ENCODE measurements around the gene KCTD17.
"Not testable (repeated sequence)": the region's sequence is repeated elsewhere in the genome, so short reads cannot be mapped to it uniquely, and the experiment has no call there.

KCTD17 gene

DNA sequence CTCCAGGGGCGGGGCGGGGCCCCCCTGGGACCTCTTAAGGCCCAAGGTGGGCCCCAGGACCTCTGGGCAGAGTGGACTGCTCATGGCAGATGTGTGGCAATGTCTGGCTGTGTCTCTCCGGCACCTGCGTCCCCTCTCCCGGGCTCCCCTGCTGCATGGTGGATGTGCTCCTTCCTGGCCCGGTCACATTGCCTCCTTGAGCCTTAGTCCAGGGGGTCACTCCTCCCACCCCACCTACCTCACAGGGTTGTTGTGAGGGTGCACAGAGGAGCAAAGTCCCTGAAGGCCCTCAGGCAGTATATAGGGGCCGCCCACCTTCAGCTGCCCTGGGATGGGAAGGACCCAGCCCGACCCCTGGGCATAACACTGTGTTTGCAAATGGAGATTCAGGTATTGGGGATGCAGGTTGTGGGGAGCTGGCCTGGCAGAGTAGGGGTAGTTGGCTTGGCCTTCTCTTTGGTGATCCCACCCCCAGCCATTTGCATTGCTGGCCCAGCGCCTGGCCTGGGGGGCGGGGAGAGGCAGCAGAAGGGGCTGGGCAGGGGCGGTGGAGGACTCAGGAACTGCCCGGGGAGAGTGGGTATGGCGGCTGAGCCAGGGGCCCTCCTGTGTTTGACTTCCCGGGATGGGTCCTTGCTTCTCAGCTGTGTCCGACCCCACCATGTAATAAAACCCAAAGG is 11.3 kb downstream of the KCTD17 start:
- no peak for DNase-seq

GRCh38 chr22:37063431-37064420 is 12.2 kb downstream of the KCTD17 start:
- DNase-seq: no peak

DNA sequence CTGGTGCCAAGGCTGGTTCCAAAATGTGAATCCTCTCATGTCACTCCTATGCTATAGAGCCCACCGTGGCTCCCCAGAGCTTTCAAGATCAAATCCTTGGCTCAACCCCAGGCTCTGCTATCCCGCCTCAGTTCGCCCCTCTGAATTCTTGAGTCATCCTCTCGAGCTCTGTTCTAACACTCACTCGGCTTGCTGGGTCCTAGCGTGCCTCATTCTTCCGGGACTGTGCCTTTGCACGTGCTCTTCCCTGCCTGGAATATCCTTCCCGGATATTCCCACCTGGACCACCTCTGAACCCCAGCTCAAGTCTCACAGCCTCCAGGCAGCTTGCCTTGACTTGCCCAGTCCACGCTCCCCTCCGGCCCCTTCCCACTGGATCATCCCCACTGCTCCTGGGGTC is 13.0 kb downstream of the KCTD17 start:
- no peak for DNase-seq

DNA sequence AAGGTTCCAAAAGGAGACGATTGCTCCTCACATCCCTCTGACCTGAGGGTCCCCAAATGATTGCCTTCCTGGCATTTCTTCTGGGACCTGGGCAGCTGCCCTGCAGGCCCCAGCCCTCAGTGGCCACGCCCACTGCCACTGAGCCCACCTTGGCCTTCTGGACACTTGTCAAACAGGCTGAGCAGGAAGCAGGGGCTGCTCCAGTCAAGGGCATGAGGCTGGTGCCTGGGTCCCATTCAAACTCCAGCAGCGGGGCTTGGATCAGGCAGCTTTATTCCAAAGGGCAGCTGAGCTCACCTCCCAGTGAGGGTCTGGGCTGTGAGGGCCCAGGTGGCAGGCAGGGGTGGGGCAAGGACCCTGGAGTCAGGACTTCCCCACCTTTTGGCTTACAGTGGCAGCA is 13.6 kb downstream of the KCTD17 start:
- DNase-seq: no peak

DNA sequence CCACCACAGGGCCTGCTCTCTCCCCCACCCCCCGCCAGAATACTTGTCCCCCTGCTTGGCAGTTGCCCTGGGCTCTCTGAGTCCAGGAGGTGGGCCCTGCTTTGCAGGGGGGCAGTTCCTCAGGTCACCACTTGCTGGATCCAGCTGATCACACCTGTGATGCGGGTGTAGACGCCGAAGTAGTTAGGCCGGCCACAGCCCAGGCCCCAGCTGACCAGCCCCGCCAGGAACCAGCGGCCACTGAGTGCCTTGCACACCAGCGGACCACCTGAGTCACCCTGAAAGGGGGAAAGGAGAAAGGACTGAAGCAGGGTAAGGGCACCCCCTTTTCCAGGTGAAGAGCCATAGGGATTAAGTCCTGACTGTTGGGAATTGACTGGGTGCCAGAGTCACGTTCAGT is 14.4 kb downstream of the KCTD17 start:
- no peak for DNase-seq

- DNase-seq: no peak
Observed at GRCh38 chr22:37067428-37067827, 15.9 kb downstream of the KCTD17 start.

GRCh38 chr22:37068859-37069258 is 17.3 kb downstream of the KCTD17 start:
- no peak for DNase-seq

- DNase-seq: no peak
Observed at GRCh38 chr22:37069319-37069718, 17.8 kb downstream of the KCTD17 start.

DNA sequence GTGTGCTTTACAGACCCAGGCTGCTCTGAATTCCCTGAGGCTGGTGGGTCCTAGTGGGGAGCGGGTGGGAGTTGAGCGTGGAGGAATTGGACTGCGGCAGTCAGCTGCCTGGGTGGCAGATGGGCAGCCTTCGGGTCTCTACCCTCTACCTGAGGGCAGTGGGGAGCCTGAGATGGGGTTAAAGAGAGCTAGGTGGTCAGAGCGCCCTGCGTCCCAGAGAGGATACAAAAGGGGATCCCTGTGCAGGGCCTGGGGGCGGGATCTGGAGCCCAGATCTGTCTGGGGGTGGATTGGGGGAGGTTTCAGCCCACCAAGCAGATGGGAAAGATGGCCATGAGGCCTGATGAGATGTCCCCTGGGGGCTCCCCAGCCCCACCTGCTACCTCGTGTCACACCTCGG is 18.2 kb downstream of the KCTD17 start:
- DNase-seq: no peak

- DNase-seq: no peak
Observed at GRCh38 chr22:37070334-37070733, 18.8 kb downstream of the KCTD17 start.

DNA sequence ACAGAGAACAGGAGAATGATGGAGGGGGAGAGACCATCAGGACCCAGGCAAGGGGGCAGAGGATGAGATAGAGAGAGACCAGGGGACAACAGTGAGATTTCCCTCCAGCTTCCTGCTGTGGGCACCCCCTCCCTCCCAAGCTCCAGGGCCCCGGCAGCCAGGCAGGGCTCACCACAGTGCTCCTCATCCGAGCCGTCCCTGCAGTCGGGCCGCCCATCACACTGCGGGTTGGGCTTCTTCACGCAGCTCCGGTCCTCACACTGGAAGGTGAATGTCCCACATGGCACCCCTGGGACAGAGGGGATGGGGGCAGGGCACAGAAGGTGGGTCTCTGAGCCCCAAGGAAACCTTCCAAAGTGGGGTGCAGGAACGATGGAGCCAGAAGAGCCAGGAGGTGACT is 19.2 kb downstream of the KCTD17 start:
- DNase-seq: no peak

- not testable (repeated sequence) for DNase-seq
Observed at GRCh38 chr22:37071850-37072592, 20.5 kb downstream of the KCTD17 start.

- DNase-seq: no peak
Observed at GRCh38 chr22:37072673-37073072, 21.1 kb downstream of the KCTD17 start.

DNA sequence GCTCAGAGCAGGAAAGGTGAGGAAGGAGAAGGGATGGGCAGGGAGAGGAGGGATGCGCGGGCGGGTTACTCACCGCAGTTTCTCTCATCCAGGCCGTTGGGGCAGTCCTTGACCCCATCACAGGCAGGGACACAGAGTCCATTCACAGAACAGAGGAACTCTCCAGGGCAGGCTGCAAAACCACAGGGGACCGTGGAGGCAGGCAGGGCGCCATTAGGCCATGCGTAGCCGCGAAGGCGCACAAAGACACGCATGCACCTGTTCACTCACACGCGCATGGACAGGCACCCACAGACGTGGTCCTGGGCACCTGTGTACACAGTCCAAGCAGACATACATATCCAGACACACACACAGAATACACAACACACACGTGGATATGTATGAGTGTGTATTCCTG is 23.0 kb downstream of the KCTD17 start:
- no peak for DNase-seq

DNA sequence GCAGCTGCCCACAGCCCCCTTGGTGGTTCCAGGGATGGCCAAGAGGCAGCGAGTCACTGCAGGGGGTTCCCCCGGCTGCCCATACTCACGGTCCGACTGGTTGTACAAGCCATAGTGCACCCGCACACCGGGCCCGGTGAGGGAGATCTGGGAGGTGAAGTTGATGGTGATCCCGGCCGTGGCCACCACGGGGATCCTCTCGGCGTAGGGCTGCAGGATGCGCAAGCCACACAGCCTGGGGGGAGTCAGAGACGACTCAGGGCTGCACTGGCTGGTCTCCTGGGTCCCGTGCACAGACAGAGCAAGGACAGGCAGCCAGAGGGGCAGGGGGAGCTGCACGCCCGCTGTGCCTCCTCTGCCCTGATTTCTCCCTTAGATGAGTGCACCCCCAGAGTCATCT is 23.5 kb downstream of the KCTD17 start:
- no peak for DNase-seq

DNA sequence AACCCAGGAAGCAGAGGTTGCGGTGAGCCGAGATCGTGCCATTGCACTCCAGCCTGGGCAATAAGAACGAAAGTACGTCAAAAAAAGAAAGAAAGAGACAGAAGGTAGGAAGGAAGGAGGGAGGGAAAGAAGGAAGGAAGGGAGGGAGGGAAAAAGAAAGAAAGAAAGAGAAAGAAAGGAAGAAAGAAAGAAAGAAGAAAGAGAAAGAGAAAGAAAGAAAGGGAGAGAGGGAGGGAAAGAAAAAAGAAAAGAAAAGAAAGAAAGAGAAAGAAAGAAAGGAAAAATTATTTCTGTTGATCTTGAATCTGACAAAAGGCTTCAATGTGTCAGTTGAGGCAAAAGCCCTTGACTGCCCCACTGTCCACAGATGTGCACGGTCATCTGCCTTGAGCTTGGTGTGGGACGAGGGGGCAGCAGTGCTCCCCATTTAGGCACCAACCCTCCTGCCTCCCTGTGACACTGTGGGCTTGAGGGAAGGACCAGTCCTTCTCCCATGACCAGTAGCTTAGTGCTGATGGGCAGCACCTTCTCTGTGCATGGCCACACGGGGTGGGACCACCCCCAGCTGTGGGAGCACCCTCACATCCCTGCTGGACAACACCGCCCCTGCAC is 24.4 kb downstream of the KCTD17 start:
- DNase-seq: no peak

DNA sequence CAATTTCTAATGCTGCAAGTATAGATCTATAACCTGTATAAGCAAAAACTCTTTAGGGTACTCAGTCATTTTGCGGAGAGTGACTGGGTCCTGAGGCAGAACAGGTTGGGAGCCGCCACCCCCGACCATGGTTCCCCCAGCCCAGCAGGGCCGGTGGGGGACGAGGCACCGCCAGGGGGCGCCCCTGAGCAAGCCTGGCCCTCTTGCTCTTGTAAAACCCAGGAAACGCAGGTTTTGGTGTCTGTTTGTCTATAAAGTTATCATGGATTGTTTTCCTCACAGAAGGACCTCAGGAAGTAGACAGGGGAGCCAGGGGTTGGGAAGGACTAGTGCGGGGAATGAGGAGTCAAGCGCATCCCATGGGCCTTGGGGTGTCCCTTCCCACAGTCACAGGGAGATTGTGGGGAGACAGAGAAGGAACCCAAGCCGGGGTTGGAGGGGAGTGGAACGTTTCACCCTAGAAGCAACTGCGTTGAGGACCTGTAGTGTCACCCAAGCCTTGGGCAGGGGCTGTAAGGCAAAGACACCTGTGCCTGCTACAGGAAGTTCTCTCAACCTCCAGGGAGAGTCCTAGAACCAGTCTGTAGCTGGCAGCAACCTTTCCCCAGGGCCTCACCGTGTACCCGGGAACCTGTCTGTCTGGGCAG is 26.4 kb downstream of the KCTD17 start:
- peak; percentile 50 for DNase-seq

DNA sequence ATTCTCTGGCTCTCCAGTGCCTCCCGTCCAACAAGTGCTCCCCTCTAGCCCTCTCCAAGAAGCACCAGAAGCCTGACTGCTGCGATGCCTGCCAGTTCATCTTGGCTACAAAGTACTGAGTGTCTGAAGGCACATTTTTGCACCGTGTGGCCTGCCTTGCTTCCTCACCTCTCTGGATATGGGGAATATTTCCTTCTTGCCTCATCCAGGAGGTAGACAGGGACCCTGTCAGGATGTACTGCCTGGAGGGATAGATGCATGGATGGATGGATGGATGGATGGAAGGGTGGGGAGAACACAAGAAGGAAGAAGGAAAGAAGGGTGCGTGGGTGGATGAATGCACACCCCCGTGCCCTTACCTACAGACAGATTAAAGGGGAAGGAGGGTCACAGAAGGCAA is 27.6 kb downstream of the KCTD17 start:
- no peak for DNase-seq

DNA sequence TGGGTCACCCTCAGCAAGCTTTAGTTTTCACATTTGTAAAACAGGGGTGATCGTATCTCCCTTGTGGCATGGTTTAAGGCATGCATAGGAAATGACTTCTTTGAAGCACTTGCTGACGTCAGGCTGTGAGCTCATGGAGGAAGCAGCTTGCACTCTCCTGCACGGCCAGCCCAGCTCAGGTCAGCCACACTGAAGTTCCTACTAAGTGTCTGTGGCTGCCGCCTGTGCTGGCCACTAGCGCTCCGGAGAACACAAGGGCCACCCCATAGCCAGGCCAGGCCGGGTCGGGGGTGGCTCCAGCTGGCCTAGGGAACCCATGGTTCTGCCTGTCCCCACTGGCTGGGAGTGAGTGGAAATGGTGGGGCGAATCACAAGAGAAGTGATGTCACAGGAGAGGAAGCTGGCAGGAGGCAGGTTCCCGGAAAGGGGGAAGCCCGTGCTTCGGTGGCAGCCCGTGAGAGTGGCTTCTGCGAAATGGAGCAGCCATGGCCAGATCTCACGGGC is 28.2 kb downstream of the KCTD17 start:
- DNase-seq: no peak

DNA sequence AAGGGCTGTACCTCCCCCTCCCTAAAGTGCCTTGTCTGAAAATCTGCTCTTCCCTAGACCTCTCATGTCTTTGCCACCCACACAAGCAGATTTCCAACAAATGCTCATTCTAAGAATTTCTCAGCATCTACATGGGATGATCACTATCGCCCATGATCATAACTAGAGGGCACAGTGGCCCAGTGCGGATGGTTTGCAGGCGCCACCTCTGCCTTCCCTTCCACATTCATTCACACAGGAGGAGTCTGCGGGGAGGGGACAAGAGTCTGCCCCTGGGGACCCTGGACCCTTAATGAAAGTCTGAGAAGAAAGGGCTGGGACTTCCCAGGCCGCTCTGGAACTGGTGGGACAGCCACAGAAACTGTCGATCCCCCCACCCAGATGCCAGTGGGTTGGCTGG is 28.9 kb downstream of the KCTD17 start:
- DNase-seq: no peak

- peak; percentile 63 for DNase-seq
Observed at GRCh38 chr22:37080838-37081237, 29.3 kb downstream of the KCTD17 start.

GRCh38 chr22:37082251-37082873 is 30.8 kb downstream of the KCTD17 start:
- no peak for DNase-seq
